WTC11 (cell line): ENCODE results near the gene FZD7. TPM values are rescaled to one million over a fixed set of nuclear protein-coding genes. Genes with fewer than 3 reads are reported as not detected.

Source experiments
- ATF1 ChIP-seq: sonication (generic); formaldehyde crosslinking; IDR thresholded peaks from 2 replicates; pipeline ENCODE4 v1.8.1; 2023; ENCODE audit warnings: mild to moderate bottlenecking, moderate library complexity, missing genetic modification reagents
- CREB1 ChIP-seq: sonication (generic); formaldehyde crosslinking; IDR thresholded peaks from 2 replicates; pipeline ENCODE4 v1.8.0; 2023; ENCODE audit warnings: mild to moderate bottlenecking, missing genetic modification reagents
- CTCF ChIP-seq: fragments of 200-600 bp; IDR thresholded peaks from 2 replicates; pipeline ENCODE4 v1.8.0; 2022; ENCODE audit warnings: antibody characterized with exemption
- EMX1 ChIP-seq: fragments of 250-450 bp; sonication (Bioruptor Pico); IDR thresholded peaks from 2 replicates; pipeline ENCODE4 v1.8.0; 2021; ENCODE audit warnings: mild to moderate bottlenecking
- ESRRA ChIP-seq: sonication (generic); formaldehyde crosslinking; IDR thresholded peaks from 2 replicates; pipeline ENCODE4 v1.8.1; 2022; ENCODE audit warnings: mild to moderate bottlenecking, missing genetic modification reagents, borderline replicate concordance
- FOXJ3 ChIP-seq: sonication (generic); formaldehyde crosslinking; IDR thresholded peaks from 2 replicates; pipeline ENCODE4 v1.9.0; 2021; ENCODE audit warnings: missing genetic modification reagents, mild to moderate bottlenecking, borderline replicate concordance
- FOXK1 ChIP-seq: sonication (generic); formaldehyde crosslinking; IDR thresholded peaks from 2 replicates; pipeline ENCODE4 v1.8.0; 2022; ENCODE audit warnings: mild to moderate bottlenecking, moderate library complexity, missing genetic modification reagents
- GTF2I ChIP-seq: fragments of 250-450 bp; sonication (Bioruptor Pico); conservative IDR thresholded peaks from 2 replicates; pipeline ENCODE4 v1.4.0; 2021; ENCODE audit warnings: mild to moderate bottlenecking
- MLX ChIP-seq: sonication (generic); formaldehyde crosslinking; IDR thresholded peaks from 2 replicates; pipeline ENCODE4 v1.8.1; 2023; ENCODE audit warnings: mild to moderate bottlenecking, missing genetic modification reagents, moderate library complexity
- MXD4 ChIP-seq: fragments of 250-450 bp; sonication (Bioruptor Pico); IDR thresholded peaks from 2 replicates; pipeline ENCODE4 v1.8.0; 2021; ENCODE audit warnings: mild to moderate bottlenecking, moderate library complexity, borderline replicate concordance
- MYBL2 ChIP-seq: sonication (generic); formaldehyde crosslinking; IDR thresholded peaks from 2 replicates; pipeline ENCODE4 v1.8.1; 2023; ENCODE audit warnings: mild to moderate bottlenecking, moderate library complexity, missing genetic modification reagents
- NFATC4 ChIP-seq: fragments of 250-450 bp; sonication (Bioruptor Pico); IDR thresholded peaks from 2 replicates; pipeline ENCODE4 v1.9.0; 2021; ENCODE audit warnings: mild to moderate bottlenecking
- NFYB ChIP-seq: sonication (generic); formaldehyde crosslinking; conservative IDR thresholded peaks from 2 replicates; pipeline ENCODE4 v1.8.0; 2022; ENCODE audit warnings: low read depth, missing genetic modification reagents
- NR1H2 ChIP-seq: sonication (generic); formaldehyde crosslinking; IDR thresholded peaks from 2 replicates; pipeline ENCODE4 v1.9.0; 2021; ENCODE audit warnings: mild to moderate bottlenecking, moderate library complexity, missing genetic modification reagents
- OVOL2 ChIP-seq: fragments of 250-450 bp; sonication (Bioruptor Pico); IDR thresholded peaks from 2 replicates; pipeline ENCODE4 v1.9.0; 2021; ENCODE audit warnings: mild to moderate bottlenecking, borderline replicate concordance
- PRRX2 ChIP-seq: fragments of 250-450 bp; sonication (Bioruptor Pico); IDR thresholded peaks from 2 replicates; pipeline ENCODE4 v1.8.0; 2021; ENCODE audit warnings: mild to moderate bottlenecking
- RELA ChIP-seq: sonication (generic); formaldehyde crosslinking; IDR thresholded peaks from 2 replicates; pipeline ENCODE4 v1.8.1; 2022; ENCODE audit warnings: missing genetic modification reagents, mild to moderate bottlenecking, borderline replicate concordance
- RORB ChIP-seq: fragments of 250-450 bp; sonication (Bioruptor Pico); IDR thresholded peaks from 2 replicates; pipeline ENCODE4 v1.9.0; 2021; ENCODE audit warnings: mild to moderate bottlenecking
- SMAD3 ChIP-seq: sonication (generic); formaldehyde crosslinking; IDR thresholded peaks from 2 replicates; pipeline ENCODE4 v1.8.0; 2022; ENCODE audit warnings: missing genetic modification reagents, mild to moderate bottlenecking, borderline replicate concordance
- SOX15 ChIP-seq: fragments of 250-450 bp; sonication (Bioruptor Pico); IDR thresholded peaks from 2 replicates; pipeline ENCODE4 v1.9.0; 2021; ENCODE audit warnings: mild to moderate bottlenecking
- SP1 ChIP-seq: sonication (generic); formaldehyde crosslinking; conservative IDR thresholded peaks from 2 replicates; pipeline ENCODE4 v1.8.1; 2022; ENCODE audit warnings: missing genetic modification reagents
- STAT6 ChIP-seq: sonication (generic); formaldehyde crosslinking; conservative IDR thresholded peaks from 2 replicates; pipeline ENCODE4 v1.8.1; 2023; ENCODE audit warnings: mild to moderate bottlenecking, low read depth, missing genetic modification reagents, moderate library complexity
- TCF7 ChIP-seq: sonication (generic); formaldehyde crosslinking; IDR thresholded peaks from 2 replicates; pipeline ENCODE4 v1.8.0; 2022; ENCODE audit warnings: mild to moderate bottlenecking, low read depth, missing genetic modification reagents, moderate library complexity
- TEAD1 ChIP-seq: sonication (generic); formaldehyde crosslinking; IDR thresholded peaks from 2 replicates; pipeline ENCODE4 v1.8.0; 2022; ENCODE audit warnings: mild to moderate bottlenecking, missing genetic modification reagents
- TEAD4 ChIP-seq: sonication (generic); formaldehyde crosslinking; IDR thresholded peaks from 2 replicates; pipeline ENCODE4 v1.8.0; 2022; ENCODE audit warnings: mild to moderate bottlenecking, missing genetic modification reagents
- TP53 ChIP-seq: sonication (generic); formaldehyde crosslinking; IDR thresholded peaks from 2 replicates; pipeline ENCODE4 v1.8.1; 2023; ENCODE audit warnings: mild to moderate bottlenecking, missing genetic modification reagents
- ZMAT4 ChIP-seq: fragments of 250-450 bp; sonication (Bioruptor Pico); IDR thresholded peaks from 2 replicates; pipeline ENCODE4 v1.9.0; 2021; ENCODE audit warnings: mild to moderate bottlenecking
- ZNF219 ChIP-seq: sonication (generic); formaldehyde crosslinking; IDR thresholded peaks from 2 replicates; pipeline ENCODE4 v1.8.0; 2023; ENCODE audit warnings: missing genetic modification reagents, mild to moderate bottlenecking, borderline replicate concordance
- ZNF423 ChIP-seq: fragments of 250-450 bp; sonication (Bioruptor Pico); IDR thresholded peaks from 2 replicates; pipeline ENCODE4 v2.1.2; 2022; ENCODE audit warnings: mild to moderate bottlenecking, moderate library complexity
- total RNA-seq: library from RNA; stranded (reverse); gene quantifications from 3 replicates; pipeline ENCODE4 v1.2.3, GENCODE V29; 2021
- TF ChIP-seq, protein P1 (sequence below): sonication (generic); formaldehyde crosslinking; IDR thresholded peaks from 2 replicates; pipeline ENCODE4 v1.8.1; 2022; ENCODE audit warnings: missing genetic modification reagents, borderline replicate concordance
- TF ChIP-seq, protein P2 (sequence below): sonication (generic); formaldehyde crosslinking; IDR thresholded peaks from 2 replicates; pipeline ENCODE4 v1.8.1; 2022; ENCODE audit warnings: low read depth, missing genetic modification reagents, borderline replicate concordance
- TF ChIP-seq, protein P3 (sequence below): sonication (generic); formaldehyde crosslinking; IDR thresholded peaks from 2 replicates; pipeline ENCODE4 v1.8.0; 2023; ENCODE audit warnings: missing genetic modification reagents
- TF ChIP-seq, protein P4 (sequence below): sonication (generic); formaldehyde crosslinking; IDR thresholded peaks from 2 replicates; pipeline ENCODE4 v1.8.0; 2022; ENCODE audit warnings: mild to moderate bottlenecking, missing genetic modification reagents

The FZD7 gene
- total RNA-seq, 1 experiment from 2014 or later, result 153 TPM

DNA sequence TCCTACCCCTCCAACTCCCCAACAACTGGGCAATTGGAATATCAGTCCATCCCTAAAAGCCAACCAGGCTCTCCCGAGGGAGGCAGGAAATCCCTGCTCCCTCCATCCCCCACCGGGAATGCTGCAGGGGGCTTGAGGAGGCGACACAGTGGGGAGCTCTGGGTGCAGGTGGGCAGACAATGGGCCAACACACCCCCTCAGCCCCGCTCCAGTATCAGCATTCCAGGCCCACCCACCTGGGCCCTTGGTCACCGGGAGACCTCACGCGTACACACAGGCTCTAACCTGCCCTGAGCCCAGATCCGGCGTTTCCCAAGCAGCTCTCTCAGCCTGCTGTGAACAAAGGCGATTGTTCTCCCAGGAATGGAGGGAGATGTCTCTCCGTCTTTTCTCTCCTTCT lies 37.6 kb upstream of the FZD7 start (continued):
- TF ChIP-seq, protein P1, sequence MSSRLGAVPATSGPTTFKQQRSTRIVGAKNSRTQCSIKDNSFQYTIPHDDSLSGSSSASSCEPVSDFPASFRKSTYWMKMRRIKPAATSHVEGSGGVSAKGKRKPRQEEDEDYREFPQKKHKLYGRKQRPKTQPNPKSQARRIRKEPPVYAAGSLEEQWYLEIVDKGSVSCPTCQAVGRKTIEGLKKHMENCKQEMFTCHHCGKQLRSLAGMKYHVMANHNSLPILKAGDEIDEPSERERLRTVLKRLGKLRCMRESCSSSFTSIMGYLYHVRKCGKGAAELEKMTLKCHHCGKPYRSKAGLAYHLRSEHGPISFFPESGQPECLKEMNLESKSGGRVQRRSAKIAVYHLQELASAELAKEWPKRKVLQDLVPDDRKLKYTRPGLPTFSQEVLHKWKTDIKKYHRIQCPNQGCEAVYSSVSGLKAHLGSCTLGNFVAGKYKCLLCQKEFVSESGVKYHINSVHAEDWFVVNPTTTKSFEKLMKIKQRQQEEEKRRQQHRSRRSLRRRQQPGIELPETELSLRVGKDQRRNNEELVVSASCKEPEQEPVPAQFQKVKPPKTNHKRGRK (CRISPR knock-in tag), result no peak
- no peak for TF ChIP-seq ZNF219 (CRISPR knock-in tag)
- TF ChIP-seq FOXK1 (CRISPR knock-in tag), result peak; percentile 77; the same call in 1 of the 2 replicates
- TF ChIP-seq SMAD3 (CRISPR knock-in tag), result no peak; the same call in 1 of the 2 replicates
- TF ChIP-seq, protein P2, sequence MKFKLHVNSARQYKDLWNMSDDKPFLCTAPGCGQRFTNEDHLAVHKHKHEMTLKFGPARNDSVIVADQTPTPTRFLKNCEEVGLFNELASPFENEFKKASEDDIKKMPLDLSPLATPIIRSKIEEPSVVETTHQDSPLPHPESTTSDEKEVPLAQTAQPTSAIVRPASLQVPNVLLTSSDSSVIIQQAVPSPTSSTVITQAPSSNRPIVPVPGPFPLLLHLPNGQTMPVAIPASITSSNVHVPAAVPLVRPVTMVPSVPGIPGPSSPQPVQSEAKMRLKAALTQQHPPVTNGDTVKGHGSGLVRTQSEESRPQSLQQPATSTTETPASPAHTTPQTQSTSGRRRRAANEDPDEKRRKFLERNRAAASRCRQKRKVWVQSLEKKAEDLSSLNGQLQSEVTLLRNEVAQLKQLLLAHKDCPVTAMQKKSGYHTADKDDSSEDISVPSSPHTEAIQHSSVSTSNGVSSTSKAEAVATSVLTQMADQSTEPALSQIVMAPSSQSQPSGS (CRISPR knock-in tag), result no peak
- TF ChIP-seq CTCF, result no peak
- no peak for TF ChIP-seq NFATC4 (CRISPR knock-in tag)
- TF ChIP-seq MLX (CRISPR knock-in tag), result no peak
- TF ChIP-seq TEAD4 (CRISPR knock-in tag), result peak; percentile 20; the same call in 1 of the 2 replicates
- TF ChIP-seq RELA, result no peak
- TF ChIP-seq TP53 (CRISPR knock-in tag), result no peak
- no peak for TF ChIP-seq TCF7 (CRISPR knock-in tag)
- no peak for TF ChIP-seq ZMAT4 (CRISPR knock-in tag)
- peak; percentile 33; the same call in 1 of the 2 replicates for TF ChIP-seq FOXJ3 (CRISPR knock-in tag)
- TF ChIP-seq, protein P3, sequence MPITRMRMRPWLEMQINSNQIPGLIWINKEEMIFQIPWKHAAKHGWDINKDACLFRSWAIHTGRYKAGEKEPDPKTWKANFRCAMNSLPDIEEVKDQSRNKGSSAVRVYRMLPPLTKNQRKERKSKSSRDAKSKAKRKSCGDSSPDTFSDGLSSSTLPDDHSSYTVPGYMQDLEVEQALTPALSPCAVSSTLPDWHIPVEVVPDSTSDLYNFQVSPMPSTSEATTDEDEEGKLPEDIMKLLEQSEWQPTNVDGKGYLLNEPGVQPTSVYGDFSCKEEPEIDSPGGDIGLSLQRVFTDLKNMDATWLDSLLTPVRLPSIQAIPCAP (CRISPR knock-in tag), result no peak
- no peak for TF ChIP-seq STAT6 (CRISPR knock-in tag)
- TF ChIP-seq, protein P4, sequence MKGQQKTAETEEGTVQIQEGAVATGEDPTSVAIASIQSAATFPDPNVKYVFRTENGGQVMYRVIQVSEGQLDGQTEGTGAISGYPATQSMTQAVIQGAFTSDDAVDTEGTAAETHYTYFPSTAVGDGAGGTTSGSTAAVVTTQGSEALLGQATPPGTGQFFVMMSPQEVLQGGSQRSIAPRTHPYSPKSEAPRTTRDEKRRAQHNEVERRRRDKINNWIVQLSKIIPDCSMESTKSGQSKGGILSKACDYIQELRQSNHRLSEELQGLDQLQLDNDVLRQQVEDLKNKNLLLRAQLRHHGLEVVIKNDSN (CRISPR knock-in tag), result no peak
- 0 out of 2 replicates have a peak, but pooled peaks have one; percentile 4 for TF ChIP-seq PRRX2 (CRISPR knock-in tag)
- TF ChIP-seq SOX15 (CRISPR knock-in tag), result no peak
- peak; percentile 100 for TF ChIP-seq ZNF423
- TF ChIP-seq MYBL2, result no peak
- no peak for TF ChIP-seq OVOL2 (CRISPR knock-in tag)
- no peak for TF ChIP-seq NR1H2
- 0 out of 2 replicates have a peak, but pooled peaks have one; percentile 47 for TF ChIP-seq CREB1 (CRISPR knock-in tag)
- TF ChIP-seq NFYB (CRISPR knock-in tag), result no peak
- no peak for TF ChIP-seq GTF2I (CRISPR knock-in tag)
- no peak for TF ChIP-seq RORB (CRISPR knock-in tag)
- peak; percentile 96; the same call in 1 of the 2 replicates for TF ChIP-seq TEAD1 (CRISPR knock-in tag)
- TF ChIP-seq ATF1 (CRISPR knock-in tag), result no peak
- TF ChIP-seq EMX1 (CRISPR knock-in tag), result no peak
- no peak for TF ChIP-seq MXD4 (CRISPR knock-in tag)
- TF ChIP-seq ESRRA (CRISPR knock-in tag), result no peak
- peak; percentile 68 for TF ChIP-seq SP1 (CRISPR knock-in tag)
